Daoy (cell line): ENCODE results near the gene TPSB2. TPM values are rescaled to one million over a fixed set of nuclear protein-coding genes. Genes with fewer than 3 reads are reported as not detected.
A peak's percentile ranks its signal among the peaks of the same experiment; 100 is the strongest.
"Not testable (repeated sequence)": the region's sequence is repeated elsewhere in the genome, so short reads cannot be mapped to it uniquely, and the experiment has no call there.

Source experiments
- DNase-seq: peaks from one replicate; pipeline ENCODE4 v3.0.0-alpha.2; 2015; ENCODE audit warnings: low read depth
- total RNA-seq: library from RNA; depleted of rRNA; stranded (reverse); fragments of >200 nt; shearing (Covaris generic); gene quantifications from 2 replicates; pipeline ENCODE4 v1.2.3, GENCODE V29; 2014

The TPSB2 gene
- total RNA-seq, 1 experiment from 2014 or later = not detected

GRCh38 chr16:1200014-1200627, 29.9 kb downstream of the TPSB2 start:
- DNase-seq = no peak

GRCh38 chr16:1199347-1200013, 30.5 kb downstream of the TPSB2 start:
- no peak for DNase-seq

GRCh38 chr16:1198671-1199346, 31.2 kb downstream of the TPSB2 start:
- not testable (repeated sequence) for DNase-seq

- no peak for DNase-seq
Observed at GRCh38 chr16:1198194-1198593, 31.8 kb downstream of the TPSB2 start.

- no peak for DNase-seq
Observed at GRCh38 chr16:1197237-1197866, 32.6 kb downstream of the TPSB2 start.

GRCh38 chr16:1196494-1196893, 33.5 kb downstream of the TPSB2 start:
- DNase-seq = no peak

GRCh38 chr16:1195393-1195666, 34.7 kb downstream of the TPSB2 start:
- no peak for DNase-seq

GRCh38 chr16:1194665-1195392, 35.2 kb downstream of the TPSB2 start:
- DNase-seq = no peak

- no peak for DNase-seq
Observed at GRCh38 chr16:1193825-1194581, 36.0 kb downstream of the TPSB2 start.

GRCh38 chr16:1193143-1193824, 36.7 kb downstream of the TPSB2 start:
- DNase-seq = peak; percentile 28

- no peak for DNase-seq
Observed at GRCh38 chr16:1192384-1193073, 37.5 kb downstream of the TPSB2 start.

GRCh38 chr16:1190789-1191188, 39.2 kb downstream of the TPSB2 start:
- not testable (repeated sequence) for DNase-seq

GRCh38 chr16:1189455-1189854, 40.5 kb downstream of the TPSB2 start:
- DNase-seq = no peak

GRCh38 chr16:1188432-1189189, 41.4 kb downstream of the TPSB2 start:
- peak; percentile 69 for DNase-seq

- DNase-seq = not testable (repeated sequence)
Observed at GRCh38 chr16:1185460-1186207, 44.4 kb downstream of the TPSB2 start.

GRCh38 chr16:1184980-1185379, 45.0 kb downstream of the TPSB2 start:
- DNase-seq = no peak

- DNase-seq = peak; percentile 55
Observed at GRCh38 chr16:1184156-1184868, 45.7 kb downstream of the TPSB2 start.
